Mesenchymal stem cell (in vitro differentiated cells and primary cell): ENCODE data around the gene GALM.
A peak's percentile ranks its signal among the peaks of the same experiment; 100 is the strongest.

ENCODE experiments used
- DNase-seq: peaks from one replicate; pipeline ENCODE4 v3.0.0-alpha.2; 2013
- H2AFZ ChIP-seq: one replicate; pipeline ENCODE4 v1.6.1; 2013; ENCODE audit warnings: low read depth, mild to moderate bottlenecking, control low read depth, inconsistent platforms, low read length, moderate library complexity
- H2AK5ac ChIP-seq: 2 replicates; pipeline ENCODE4 v1.6.1; 2013; ENCODE audit warnings: low read length, moderate library complexity, mild to moderate bottlenecking, inconsistent platforms; ENCODE audit not compliant: severe bottlenecking
- H2BK120ac ChIP-seq: one replicate; pipeline ENCODE4 v1.6.1; 2013; ENCODE audit warnings: low read depth, mild to moderate bottlenecking, inconsistent platforms, low read length, moderate library complexity
- H2BK12ac ChIP-seq, 2 experiments: one replicate each; pipeline ENCODE4 v1.6.1; 2013; ENCODE audit warnings: inconsistent platforms in 2 of 2, low read length in 2 of 2, mild to moderate bottlenecking in 2 of 2, moderate library complexity in 2 of 2, control low read depth in 1 of 2
- H2BK15ac ChIP-seq: one replicate; pipeline ENCODE4 v1.6.1; 2013; ENCODE audit warnings: mild to moderate bottlenecking, low read depth, inconsistent platforms; ENCODE audit not compliant: poor library complexity, severe bottlenecking
- H2BK5ac ChIP-seq: 2 replicates; pipeline ENCODE4 v1.6.1; 2013; ENCODE audit warnings: low read depth, mild to moderate bottlenecking, low read length, control low read depth, inconsistent platforms; ENCODE audit not compliant: poor library complexity, severe bottlenecking
- H3K14ac ChIP-seq, 2 experiments: one replicate each; pipeline ENCODE4 v1.6.1; 2013; ENCODE audit warnings: inconsistent platforms in 2 of 2, low read length in 2 of 2, control low read depth in 1 of 2, mild to moderate bottlenecking in 1 of 2, moderate library complexity in 1 of 2
- H3K18ac ChIP-seq, 2 experiments: one replicate each; pipeline ENCODE4 v1.6.1; 2013; ENCODE audit warnings: inconsistent platforms in 2 of 2, low read length in 2 of 2, control low read depth in 1 of 2, low read depth in 1 of 2, mild to moderate bottlenecking in 1 of 2
- H3K23ac ChIP-seq, 2 experiments: one replicate each; pipeline ENCODE4 v1.6.1; 2013; ENCODE audit warnings: inconsistent platforms in 2 of 2, low read length in 2 of 2, mild to moderate bottlenecking in 2 of 2, moderate library complexity in 2 of 2, control low read depth in 1 of 2
- H3K27ac ChIP-seq: 2 replicates; pipeline ENCODE4 v1.5.1; 2013; ENCODE audit warnings: mild to moderate bottlenecking, moderate library complexity, low read length, control low read depth, inconsistent platforms; ENCODE audit not compliant: poor library complexity, severe bottlenecking
- H3K27me3 ChIP-seq, 2 experiments: 2 replicates each; pipeline versions ENCODE4 v1.6.1 to v1.7.0; 2013; ENCODE audit warnings: low read length in 2 of 2, mild to moderate bottlenecking in 2 of 2, moderate library complexity in 2 of 2, control low read depth in 1 of 2, inconsistent platforms in 1 of 2; ENCODE audit not compliant: control insufficient read depth in 1 of 2, insufficient read depth in 1 of 2
- H3K36me3 ChIP-seq, 2 experiments: 2 replicates each; pipeline versions ENCODE4 v1.6.1 to v1.7.0; 2013; ENCODE audit warnings: low read length in 2 of 2, control low read depth in 1 of 2, inconsistent platforms in 1 of 2, low read depth in 1 of 2, mild to moderate bottlenecking in 1 of 2; ENCODE audit not compliant: insufficient read depth in 2 of 2, control insufficient read depth in 1 of 2
- H3K4ac ChIP-seq, 2 experiments: one replicate each; pipeline ENCODE4 v1.6.1; 2013; ENCODE audit warnings: inconsistent platforms in 2 of 2, low read length in 2 of 2, mild to moderate bottlenecking in 2 of 2, moderate library complexity in 2 of 2, control low read depth in 1 of 2, low read depth in 1 of 2
- H3K4me1 ChIP-seq: 2 replicates; pipeline ENCODE4 v1.6.1; 2013; ENCODE audit warnings: low read depth, low read length, control low read depth; ENCODE audit not compliant: control insufficient read depth, insufficient read depth
- H3K4me2 ChIP-seq: 2 replicates; pipeline ENCODE4 v1.6.1; 2013; ENCODE audit warnings: low read length, mild to moderate bottlenecking, inconsistent platforms; ENCODE audit not compliant: poor library complexity, severe bottlenecking
- H3K4me3 ChIP-seq, 2 experiments: 2 replicates each; pipeline versions ENCODE4 v1.5.1 to v1.7.0; 2013; ENCODE audit warnings: low read length in 2 of 2, mild to moderate bottlenecking in 2 of 2, control low read depth in 1 of 2, low read depth in 1 of 2; ENCODE audit not compliant: insufficient read depth in 1 of 2
- H3K79me1 ChIP-seq: replicated peaks from 2 replicates; pipeline ENCODE4 v1.6.1; 2013; ENCODE audit warnings: mild to moderate bottlenecking, control low read depth, low read length, inconsistent platforms; ENCODE audit not compliant: poor library complexity, severe bottlenecking
- H3K9ac ChIP-seq: 2 replicates; pipeline ENCODE4 v1.7.0; 2013; ENCODE audit warnings: mild to moderate bottlenecking, low read length, moderate library complexity
- H3K9me3 ChIP-seq: 2 replicates; pipeline ENCODE4 v1.7.0; 2013; ENCODE audit warnings: mild to moderate bottlenecking, low read length; ENCODE audit not compliant: control insufficient read depth
- H4K8ac ChIP-seq: one replicate; pipeline ENCODE4 v1.6.1; 2013; ENCODE audit warnings: inconsistent platforms, mild to moderate bottlenecking, low read length, moderate library complexity
- H4K91ac ChIP-seq: one replicate; pipeline ENCODE4 v1.6.1; 2013; ENCODE audit warnings: mild to moderate bottlenecking, low read length, inconsistent platforms
- WGBS: methylation state at CpG from one replicate; pipeline ENCODE4 v1.1.7; 2013; ENCODE audit warnings: mixed read lengths; 5-methylcytosine and 5-hydroxymethylcytosine counted together

Gene GALM

DNA sequence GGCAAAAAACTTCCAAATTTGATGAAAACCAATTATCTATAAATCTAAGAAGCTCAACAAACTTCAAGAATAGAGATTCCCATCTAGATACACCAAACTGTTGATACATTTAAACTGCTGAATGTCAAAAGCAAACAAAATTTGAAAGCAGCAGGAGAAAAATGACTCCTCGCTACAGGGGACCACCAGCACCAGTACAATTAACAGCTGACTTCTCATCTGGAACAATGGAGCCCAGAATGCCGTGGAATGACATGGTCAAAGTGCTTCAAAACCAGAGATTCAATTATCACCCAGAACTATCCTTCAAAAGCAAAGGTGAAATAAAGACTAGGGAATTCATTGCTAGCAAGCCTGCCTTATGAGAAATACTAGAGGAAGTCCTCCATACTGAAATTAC lies 73.6 kb downstream of the GALM start:
- Histone ChIP-seq H3K4me1 (peaks cover 7% of the 10 kb centered on the region), H3K27ac (no peak overlapping the region), H2AK5ac (no peak overlapping the region), H4K91ac (no peak overlapping the region), H3K4ac (no peak overlapping the region), H3K9me3 (peaks cover 6% of the 10 kb centered on the region), H3K9ac (no peak overlapping the region), H3K27me3 (no peaks in the 10 kb centered on the region), H3K18ac (no peak overlapping the region), H4K8ac (no peak overlapping the region), H2BK120ac (no peak overlapping the region), H2BK15ac (no peak overlapping the region), H3K4me3 (no peak overlapping the region), H2AFZ (no peak overlapping the region), H3K36me3 (peaks cover 24 to 66% of the 10 kb centered on the region in 2 experiments), H2BK5ac (no peak overlapping the region), H2BK12ac (no peak overlapping the region), H3K4me2 (no peak overlapping the region), H3K79me1 (peaks cover 8% of the 10 kb centered on the region), H3K14ac (no peak overlapping the region), H3K23ac (no peak overlapping the region)
- no peak for DNase-seq
- 100% methylated on average over 2 of the region's 2 CpGs for WGBS

DNA sequence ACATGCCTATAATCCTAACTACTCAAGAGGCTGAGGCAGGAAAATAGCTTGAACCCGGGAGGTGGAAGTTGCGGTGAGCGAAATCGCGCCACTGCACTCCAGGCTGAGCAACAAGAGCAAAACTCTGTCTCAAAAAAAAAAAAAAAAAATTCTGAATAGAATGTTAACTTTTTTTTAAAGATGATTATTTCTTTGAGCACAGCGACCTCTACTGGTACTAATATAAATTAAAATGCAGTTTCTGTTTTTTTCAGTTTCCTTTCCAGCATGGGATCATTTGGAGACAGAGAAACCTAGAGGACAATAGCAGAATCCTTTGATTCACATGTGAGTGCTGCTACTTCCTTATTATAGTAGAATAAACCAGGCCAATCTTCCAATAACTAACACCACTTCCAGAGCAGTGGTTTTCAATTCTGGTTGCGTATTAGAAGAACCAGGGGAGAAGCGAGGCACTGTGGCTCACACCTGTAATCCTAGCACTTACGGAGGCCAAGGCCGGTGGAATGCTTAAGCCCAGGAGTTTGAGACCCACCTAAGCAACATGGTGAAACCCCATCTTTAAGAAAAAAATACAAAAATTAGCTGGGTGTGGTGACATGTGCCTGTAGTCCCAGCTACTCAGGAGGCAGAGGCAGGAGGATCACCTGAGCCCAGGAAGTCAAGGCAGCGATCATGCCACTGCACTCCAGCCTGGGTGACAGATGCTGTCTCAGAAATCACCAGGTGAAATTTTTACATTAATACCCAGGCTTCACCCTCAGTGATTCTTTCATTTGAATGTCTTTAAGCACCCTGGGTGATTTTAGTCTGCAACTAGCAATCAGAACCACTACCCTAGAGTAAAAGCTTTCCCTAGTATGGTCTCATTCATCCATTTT lies 75.2 kb downstream of the GALM start:
- Histone ChIP-seq H3K79me1 (peaks cover 8% of the 10 kb centered on the region), H2BK15ac (no peak overlapping the region), H3K18ac (no peak overlapping the region), H3K9ac (peak overlapping the region; percentile 5), H4K8ac (no peak overlapping the region), H3K36me3 (peaks cover 27 to 78% of the 10 kb centered on the region in 2 experiments), H3K4me2 (no peak overlapping the region), H2BK12ac (peak overlapping the region in 1 of 2 experiments; percentile 56), H3K27me3 (no peaks in the 10 kb centered on the region), H2BK5ac (no peak overlapping the region), H4K91ac (no peak overlapping the region), H2AFZ (no peak overlapping the region), H3K4me3 (no peak overlapping the region), H3K23ac (no peak overlapping the region), H2AK5ac (no peak overlapping the region), H3K9me3 (peaks cover 6% of the 10 kb centered on the region), H3K14ac (no peak overlapping the region), H3K27ac (no peak overlapping the region), H3K4ac (no peak overlapping the region), H2BK120ac (no peak overlapping the region), H3K4me1 (peaks cover 10% of the 10 kb centered on the region)
- DNase-seq, result peak; percentile 67
- over 99% methylated on average over 6 of the region's 11 CpGs for WGBS

DNA sequence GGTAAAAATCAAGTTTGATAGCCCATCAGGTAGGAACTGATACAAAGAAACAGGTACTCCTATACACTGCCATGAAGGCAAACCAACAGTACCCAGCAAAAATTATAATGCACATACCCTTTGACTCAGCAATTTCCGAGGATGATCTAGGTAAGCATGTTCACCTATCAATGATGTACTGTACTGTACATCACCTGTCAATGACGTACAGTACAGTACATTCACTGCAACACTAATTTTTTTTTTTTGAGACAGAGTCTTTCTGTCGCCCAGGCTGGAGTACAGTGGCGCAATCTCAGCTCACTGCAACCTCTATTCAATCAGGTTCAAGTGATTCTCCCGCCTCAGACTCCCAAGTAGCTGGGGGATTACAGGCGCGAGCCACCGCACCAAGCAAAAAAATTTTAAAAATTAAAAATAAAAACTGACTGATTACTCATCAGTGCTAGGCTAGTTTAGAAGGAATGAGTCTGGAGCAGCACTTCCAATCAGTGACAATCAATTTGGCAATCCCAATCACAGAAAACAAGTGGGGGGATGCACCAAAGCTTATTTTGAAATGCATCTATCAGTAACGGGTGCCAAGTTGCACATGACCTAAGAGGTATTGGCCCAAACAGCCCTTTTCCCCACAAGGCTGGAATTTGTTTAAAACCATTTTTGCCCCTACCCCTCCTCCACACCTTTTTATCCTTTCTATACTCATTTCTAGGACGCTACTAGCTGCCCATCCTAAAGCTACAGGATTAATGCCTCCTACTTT lies 77.1 kb downstream of the GALM start:
- H3K36me3 ChIP-seq, result peaks cover 27 to 87% of the 10 kb centered on the region in 2 experiments
- no peak overlapping the region for H3K27ac ChIP-seq
- H4K8ac ChIP-seq, result no peak overlapping the region
- H3K4me1 ChIP-seq, result peaks cover 3% of the 10 kb centered on the region
- no peak overlapping the region for H3K18ac ChIP-seq
- no peak overlapping the region for H3K4me2 ChIP-seq
- H3K4me3 ChIP-seq, result no peak overlapping the region
- no peak overlapping the region for H3K23ac ChIP-seq
- no peak overlapping the region for H2BK15ac ChIP-seq
- H2BK12ac ChIP-seq, result no peak overlapping the region
- peak; percentile 37 for DNase-seq
- H2AFZ ChIP-seq, result no peak overlapping the region
- no peaks in the 10 kb centered on the region for H3K27me3 ChIP-seq
- no peak overlapping the region for H2BK5ac ChIP-seq
- peak overlapping the region; percentile 4 for H3K9ac ChIP-seq
- no peak overlapping the region for H3K4ac ChIP-seq
- no peak overlapping the region for H3K14ac ChIP-seq
- WGBS, result 94% methylated on average over 7 of the region's 10 CpGs
- no peak overlapping the region for H2BK120ac ChIP-seq
- no peak overlapping the region for H2AK5ac ChIP-seq
- H3K79me1 ChIP-seq, result peaks cover 7% of the 10 kb centered on the region
- H4K91ac ChIP-seq, result no peak overlapping the region
- peaks cover 6% of the 10 kb centered on the region for H3K9me3 ChIP-seq
